ENCODE data around the gene EXOC6B.

The EXOC6B gene

GRCh38 chr2:72270556-72271275, 555.1 kb downstream of the EXOC6B start:
- no peaks in the 10 kb centered on the region for H3K36me3 ChIP-seq (ENCODE audit: insufficient read depth, low read length)
- no peaks in the 10 kb centered on the region for H3K9me3 ChIP-seq (ENCODE audit: control insufficient read depth, insufficient read depth, low read length)
- no peaks in the 10 kb centered on the region for H3K4me1 ChIP-seq (ENCODE audit: insufficient read depth, low read length)
- no peak overlapping the region for H3K9ac ChIP-seq (ENCODE audit: low read depth, low read length)

DNA sequence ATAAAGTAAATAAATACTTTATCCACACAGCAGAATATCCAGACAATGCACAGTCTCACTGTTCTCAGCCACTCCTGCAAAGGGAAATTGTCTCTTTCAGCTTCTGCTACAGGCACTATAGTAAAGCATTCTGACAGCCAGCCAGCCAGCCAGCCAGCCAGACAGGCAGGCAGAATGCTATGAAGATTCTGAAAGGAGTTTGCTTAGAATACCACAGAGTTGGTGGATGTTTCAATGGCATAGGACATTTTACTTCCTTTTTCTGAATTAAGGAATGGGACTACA, 562.1 kb downstream of the EXOC6B start:
- H3K36me3 ChIP-seq (ENCODE audit: insufficient read depth, low read length) = no peaks in the 10 kb centered on the region
- no peaks in the 10 kb centered on the region for H3K9me3 ChIP-seq (ENCODE audit: control insufficient read depth, insufficient read depth, low read length)
- no peaks in the 10 kb centered on the region for H3K4me1 ChIP-seq (ENCODE audit: insufficient read depth, low read length)
- H3K9ac ChIP-seq (ENCODE audit: low read depth, low read length) = no peak overlapping the region

DNA sequence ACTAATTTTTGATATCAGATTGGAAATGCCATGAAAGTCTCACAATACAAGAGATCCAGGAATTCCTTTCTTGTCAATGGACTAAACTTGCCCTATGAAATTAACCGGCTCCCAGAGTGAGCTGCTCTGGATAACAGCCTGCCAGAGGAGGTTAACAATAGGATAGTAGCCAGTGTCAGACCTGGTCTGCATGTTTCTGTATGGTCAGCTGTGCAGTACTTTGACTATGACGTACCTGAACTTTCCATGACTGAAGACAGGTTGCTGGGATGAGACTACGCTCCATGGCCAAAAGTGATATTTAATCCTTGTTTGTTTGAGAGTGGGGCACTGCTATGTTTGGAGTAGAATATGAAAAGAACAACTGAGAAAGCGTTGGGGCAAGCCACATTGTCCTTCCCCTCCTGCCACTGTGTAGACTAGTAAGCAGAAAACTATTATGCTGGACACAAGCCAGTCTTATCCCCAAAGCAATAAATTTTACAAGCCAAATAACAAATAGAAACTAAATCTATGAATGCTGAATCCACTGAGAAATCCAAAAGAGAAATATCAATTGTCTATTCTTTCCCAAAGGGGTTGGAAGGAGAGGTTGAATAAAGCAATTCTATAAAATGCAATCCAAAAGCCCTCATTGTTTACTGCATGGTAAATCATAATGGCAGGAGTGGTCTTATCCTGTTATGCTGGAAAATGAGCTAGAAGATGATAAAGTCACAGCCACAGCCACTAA, 562.6 kb downstream of the EXOC6B start:
- Histone ChIP-seq H3K9me3 (ENCODE audit: control insufficient read depth, insufficient read depth, low read length) (no peaks in the 10 kb centered on the region), H3K4me1 (ENCODE audit: insufficient read depth, low read length) (no peaks in the 10 kb centered on the region), H3K9ac (ENCODE audit: low read depth, low read length) (no peak overlapping the region), H3K36me3 (ENCODE audit: insufficient read depth, low read length) (no peaks in the 10 kb centered on the region)

DNA sequence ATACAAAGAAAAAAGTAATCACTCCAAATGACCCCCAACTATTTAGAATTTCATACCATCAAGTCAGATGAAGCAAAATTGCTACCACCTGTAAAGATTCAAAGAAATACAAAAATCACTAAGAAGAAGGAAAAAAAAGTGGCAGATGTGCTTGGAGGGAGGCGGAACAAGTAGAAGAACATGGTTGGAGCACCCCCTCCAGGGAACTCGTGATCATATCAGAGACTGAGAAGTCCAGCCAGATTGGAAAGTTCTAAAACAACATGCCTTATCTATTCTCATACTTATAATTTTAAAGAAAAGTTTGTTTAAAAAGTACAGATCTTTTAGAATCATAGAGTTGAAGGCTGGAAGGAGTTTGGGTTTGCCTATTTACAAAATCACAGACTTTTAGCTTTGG, 564.8 kb downstream of the EXOC6B start:
- no peaks in the 10 kb centered on the region for H3K36me3 ChIP-seq (ENCODE audit: insufficient read depth, low read length)
- H3K4me1 ChIP-seq (ENCODE audit: insufficient read depth, low read length) = no peaks in the 10 kb centered on the region
- H3K9me3 ChIP-seq (ENCODE audit: control insufficient read depth, insufficient read depth, low read length) = no peaks in the 10 kb centered on the region
- H3K9ac ChIP-seq (ENCODE audit: low read depth, low read length) = no peak overlapping the region

- Histone ChIP-seq H3K9ac (ENCODE audit: low read depth, low read length) (no peak overlapping the region), H3K36me3 (ENCODE audit: insufficient read depth, low read length) (no peaks in the 10 kb centered on the region), H3K9me3 (ENCODE audit: control insufficient read depth, insufficient read depth, low read length) (no peaks in the 10 kb centered on the region), H3K4me1 (ENCODE audit: insufficient read depth, low read length) (no peaks in the 10 kb centered on the region)
These were observed 570.3 kb downstream of the EXOC6B start for GRCh38 chr2:72255540-72255939.

- Histone ChIP-seq H3K9me3 (ENCODE audit: control insufficient read depth, insufficient read depth, low read length) (no peaks in the 10 kb centered on the region), H3K9ac (ENCODE audit: low read depth, low read length) (no peak overlapping the region), H3K36me3 (ENCODE audit: insufficient read depth, low read length) (no peaks in the 10 kb centered on the region), H3K4me1 (ENCODE audit: insufficient read depth, low read length) (no peaks in the 10 kb centered on the region)
These were observed 570.9 kb downstream of the EXOC6B start for GRCh38 chr2:72254831-72255451.

- no peaks in the 10 kb centered on the region for H3K9me3 ChIP-seq (ENCODE audit: control insufficient read depth, insufficient read depth, low read length)
- H3K9ac ChIP-seq (ENCODE audit: low read depth, low read length) = no peak overlapping the region
- no peaks in the 10 kb centered on the region for H3K36me3 ChIP-seq (ENCODE audit: insufficient read depth, low read length)
- H3K4me1 ChIP-seq (ENCODE audit: insufficient read depth, low read length) = peaks cover 11% of the 10 kb centered on the region
These were observed 587.5 kb downstream of the EXOC6B start for GRCh38 chr2:72238311-72238710.

GRCh38 chr2:72237549-72237948, 588.3 kb downstream of the EXOC6B start:
- H3K36me3 ChIP-seq (ENCODE audit: insufficient read depth, low read length) = no peaks in the 10 kb centered on the region

DNA sequence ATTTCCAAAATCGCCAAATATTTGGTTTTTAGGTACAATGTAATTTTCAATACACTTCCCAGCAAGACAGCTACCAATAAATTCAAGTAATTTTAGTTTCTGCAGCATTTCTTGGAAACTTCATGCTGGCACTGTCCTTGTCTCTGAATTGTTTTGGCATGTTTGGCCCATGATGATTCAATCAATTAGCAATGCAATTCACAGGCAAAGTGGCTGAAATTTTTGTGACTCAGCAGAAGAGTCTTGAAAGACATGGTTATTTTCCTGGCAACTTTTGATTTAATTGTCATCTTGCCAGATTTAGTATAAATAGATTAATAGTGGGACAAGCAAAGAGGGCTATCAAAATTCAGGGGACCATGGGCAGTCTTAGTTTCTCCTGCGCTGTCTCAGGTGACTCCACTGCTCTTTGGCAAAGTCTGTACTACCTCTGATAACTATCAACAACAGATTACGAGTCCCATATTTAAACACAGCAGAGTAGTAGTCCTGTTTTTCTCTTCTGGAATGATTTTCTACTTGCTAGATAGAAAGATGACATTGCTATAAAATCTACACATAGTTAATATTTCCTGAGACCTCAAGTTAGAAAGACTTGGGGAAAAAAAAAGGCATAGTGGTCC, 589.3 kb downstream of the EXOC6B start:
- no peak overlapping the region for H3K9ac ChIP-seq (ENCODE audit: low read depth, low read length)
- H3K36me3 ChIP-seq (ENCODE audit: insufficient read depth, low read length) = no peaks in the 10 kb centered on the region
- H3K9me3 ChIP-seq (ENCODE audit: control insufficient read depth, insufficient read depth, low read length) = no peaks in the 10 kb centered on the region
- peaks cover 11% of the 10 kb centered on the region for H3K4me1 ChIP-seq (ENCODE audit: insufficient read depth, low read length)

More at GRCh38 chr2:72237549-72237948, 588.3 kb downstream of the EXOC6B start:
- H3K9ac ChIP-seq (ENCODE audit: low read depth, low read length) = no peak overlapping the region
- no peaks in the 10 kb centered on the region for H3K9me3 ChIP-seq (ENCODE audit: control insufficient read depth, insufficient read depth, low read length)
- H3K4me1 ChIP-seq (ENCODE audit: insufficient read depth, low read length) = peaks cover 11% of the 10 kb centered on the region

GRCh38 chr2:72235497-72236415, 590.1 kb downstream of the EXOC6B start:
- Histone ChIP-seq H3K9me3 (ENCODE audit: control insufficient read depth, insufficient read depth, low read length) (no peaks in the 10 kb centered on the region), H3K4me1 (ENCODE audit: insufficient read depth, low read length) (peaks cover 14% of the 10 kb centered on the region)

GRCh38 chr2:72233211-72233610, 592.6 kb downstream of the EXOC6B start:
- Histone ChIP-seq H3K9me3 (ENCODE audit: control insufficient read depth, insufficient read depth, low read length) (no peaks in the 10 kb centered on the region), H3K9ac (ENCODE audit: low read depth, low read length) (no peak overlapping the region), H3K4me1 (ENCODE audit: insufficient read depth, low read length) (peaks cover 25% of the 10 kb centered on the region), H3K36me3 (ENCODE audit: insufficient read depth, low read length) (no peaks in the 10 kb centered on the region)

More at GRCh38 chr2:72235497-72236415, 590.1 kb downstream of the EXOC6B start:
- H3K36me3 ChIP-seq (ENCODE audit: insufficient read depth, low read length) = no peaks in the 10 kb centered on the region
- no peak overlapping the region for H3K9ac ChIP-seq (ENCODE audit: low read depth, low read length)

DNA sequence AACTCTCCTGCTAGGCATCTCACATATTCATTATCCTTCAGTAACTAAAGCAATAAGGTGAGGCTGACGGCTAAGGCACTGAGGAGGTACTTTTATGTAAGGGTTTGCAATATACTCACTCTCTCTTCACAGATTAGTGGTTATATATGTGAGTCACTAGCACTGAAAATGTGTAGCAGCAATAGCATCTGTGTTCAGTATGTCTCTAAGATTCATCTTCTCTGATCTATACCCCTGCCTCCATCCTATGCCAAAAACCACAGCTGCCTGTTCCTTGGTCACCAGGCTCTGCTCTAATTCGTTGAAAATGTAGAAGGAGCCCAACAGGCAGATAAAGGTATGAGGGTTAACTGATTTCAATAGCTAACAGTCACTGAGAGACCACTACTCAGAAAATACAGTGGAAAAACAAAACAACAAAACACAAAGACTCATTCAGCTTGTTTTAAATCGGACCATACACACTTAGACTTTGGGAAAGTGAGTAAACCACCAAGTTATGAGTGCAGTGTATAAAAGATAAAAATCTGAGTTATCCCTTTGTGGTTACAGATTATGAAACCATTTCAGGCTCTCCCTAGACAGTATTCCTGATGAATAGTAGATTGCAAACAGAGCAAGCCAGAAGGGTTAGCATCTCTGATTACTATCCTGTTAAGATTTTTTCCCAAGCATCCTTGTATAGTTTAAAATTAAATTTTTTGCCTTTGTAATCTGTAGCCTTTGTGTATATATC, 602.8 kb downstream of the EXOC6B start:
- Histone ChIP-seq H3K4me1 (ENCODE audit: insufficient read depth, low read length) (peaks cover 2% of the 10 kb centered on the region; the same call in 1 of the 2 replicates), H3K9ac (ENCODE audit: low read depth, low read length) (no peak overlapping the region), H3K9me3 (ENCODE audit: control insufficient read depth, insufficient read depth, low read length) (no peaks in the 10 kb centered on the region), H3K36me3 (ENCODE audit: insufficient read depth, low read length) (no peaks in the 10 kb centered on the region)

DNA sequence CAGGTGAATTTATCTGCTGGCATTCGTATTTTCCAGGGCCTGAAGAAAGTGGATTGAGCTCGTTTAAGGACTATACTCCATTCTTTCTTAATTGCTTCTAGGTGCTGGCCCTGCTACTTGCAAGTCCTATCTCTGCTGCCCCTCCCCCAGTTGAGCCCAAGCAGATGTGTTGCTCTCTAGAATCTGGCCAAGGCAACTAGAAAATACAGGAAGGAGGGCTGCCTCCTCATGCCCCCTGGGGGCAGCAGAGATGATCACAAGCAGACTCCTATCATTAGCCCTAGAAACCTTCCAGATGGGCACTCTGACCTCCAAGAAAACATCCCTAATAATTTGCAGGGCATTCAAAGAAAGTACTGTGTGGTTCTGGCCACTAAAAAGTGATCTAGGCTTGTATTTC, 605.7 kb downstream of the EXOC6B start:
- Histone ChIP-seq H3K36me3 (ENCODE audit: insufficient read depth, low read length) (no peaks in the 10 kb centered on the region), H3K9ac (ENCODE audit: low read depth, low read length) (no peak overlapping the region), H3K9me3 (ENCODE audit: control insufficient read depth, insufficient read depth, low read length) (no peaks in the 10 kb centered on the region), H3K4me1 (ENCODE audit: insufficient read depth, low read length) (peaks cover 2% of the 10 kb centered on the region; the same call in 1 of the 2 replicates)
